Measurements from ENCODE around the gene SLC9A7.

SLC9A7 gene

GRCh38 chrX:46645614-46646013 is 113.3 kb downstream of the SLC9A7 start:
- no peak for TF ChIP-seq TAF1 (IDR thresholded peaks at IDR 0.05; ENCODE audit: borderline replicate concordance, insufficient read depth, low read length)
- no peak for TF ChIP-seq POLR2AphosphoS5 (IDR thresholded peaks at IDR 0.05; ENCODE audit: low read depth, low read length)
- TF ChIP-seq FOXP2 (optimal IDR thresholded peaks at IDR 0.05; ENCODE audit: borderline replicate concordance, extremely low read depth, extremely low read length, insufficient read depth), result no peak
- no peak for TF ChIP-seq SIN3A (IDR thresholded peaks at IDR 0.05; ENCODE audit: borderline replicate concordance, insufficient read depth, low read length)
- no peak for TF ChIP-seq REST (IDR thresholded peaks at IDR 0.05; ENCODE audit: insufficient read depth in 1 of 2, low read depth in 2 of 2, low read length in 2 of 2)

DNA sequence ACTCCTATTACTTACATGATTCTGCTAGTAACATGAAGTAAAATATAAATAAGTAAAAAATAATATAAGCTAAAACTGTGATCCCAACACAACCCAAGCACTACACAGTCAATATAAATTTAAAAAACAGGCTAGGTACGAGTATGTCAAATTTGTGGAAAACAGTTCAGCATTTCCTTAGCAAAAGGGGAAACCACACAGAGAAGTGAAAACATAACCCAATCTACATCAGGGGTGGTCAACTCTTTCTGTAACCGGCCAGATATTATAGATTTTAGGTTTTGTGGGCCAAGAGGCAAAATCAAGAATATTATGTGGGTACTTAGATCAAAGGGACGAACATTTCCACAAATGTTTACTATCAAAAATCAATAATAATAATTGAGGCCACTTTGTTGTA is 115.3 kb downstream of the SLC9A7 start:
- TF ChIP-seq SIN3A (IDR thresholded peaks at IDR 0.05; ENCODE audit: borderline replicate concordance, insufficient read depth, low read length) (no peak), REST (IDR thresholded peaks at IDR 0.05; ENCODE audit: insufficient read depth in 1 of 2, low read depth in 2 of 2, low read length in 2 of 2) (no peak), TAF1 (IDR thresholded peaks at IDR 0.05; ENCODE audit: borderline replicate concordance, insufficient read depth, low read length) (no peak), POLR2AphosphoS5 (IDR thresholded peaks at IDR 0.05; ENCODE audit: low read depth, low read length) (no peak)

GRCh38 chrX:46642145-46642544 is 116.8 kb downstream of the SLC9A7 start:
- TF ChIP-seq TAF1 (IDR thresholded peaks at IDR 0.05; ENCODE audit: borderline replicate concordance, insufficient read depth, low read length) (no peak), SIN3A (IDR thresholded peaks at IDR 0.05; ENCODE audit: borderline replicate concordance, insufficient read depth, low read length) (no peak), POLR2AphosphoS5 (IDR thresholded peaks at IDR 0.05; ENCODE audit: low read depth, low read length) (no peak), FOXP2 (optimal IDR thresholded peaks at IDR 0.05; ENCODE audit: borderline replicate concordance, extremely low read depth, extremely low read length, insufficient read depth) (no peak), REST (IDR thresholded peaks at IDR 0.05; ENCODE audit: insufficient read depth in 1 of 2, low read depth in 2 of 2, low read length in 2 of 2) (no peak)

DNA sequence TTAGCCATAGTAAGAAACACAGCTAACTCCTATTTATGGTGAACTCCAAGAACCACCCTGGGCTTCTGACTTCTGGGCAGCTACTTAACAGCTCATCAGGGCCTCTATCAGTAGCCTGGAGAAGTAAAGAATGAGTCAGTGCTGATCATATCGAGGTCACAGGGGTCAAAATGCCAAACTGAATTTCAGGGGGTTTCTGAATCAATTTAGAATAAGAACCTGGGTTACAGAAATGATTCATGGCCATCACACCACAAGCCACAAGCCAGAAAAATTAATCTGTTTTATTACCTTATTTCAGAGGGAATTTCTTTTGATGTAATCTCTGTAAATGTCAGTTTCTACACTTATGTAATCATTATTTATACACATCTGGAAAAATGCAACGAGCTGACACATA is 121.0 kb downstream of the SLC9A7 start:
- TF ChIP-seq TAF1 (IDR thresholded peaks at IDR 0.05; ENCODE audit: borderline replicate concordance, insufficient read depth, low read length) (no peak), FOXP2 (optimal IDR thresholded peaks at IDR 0.05; ENCODE audit: borderline replicate concordance, extremely low read depth, extremely low read length, insufficient read depth) (no peak), REST (IDR thresholded peaks at IDR 0.05; ENCODE audit: insufficient read depth in 1 of 2, low read depth in 2 of 2, low read length in 2 of 2) (no peak), SIN3A (IDR thresholded peaks at IDR 0.05; ENCODE audit: borderline replicate concordance, insufficient read depth, low read length) (no peak), POLR2AphosphoS5 (IDR thresholded peaks at IDR 0.05; ENCODE audit: low read depth, low read length) (no peak)

DNA sequence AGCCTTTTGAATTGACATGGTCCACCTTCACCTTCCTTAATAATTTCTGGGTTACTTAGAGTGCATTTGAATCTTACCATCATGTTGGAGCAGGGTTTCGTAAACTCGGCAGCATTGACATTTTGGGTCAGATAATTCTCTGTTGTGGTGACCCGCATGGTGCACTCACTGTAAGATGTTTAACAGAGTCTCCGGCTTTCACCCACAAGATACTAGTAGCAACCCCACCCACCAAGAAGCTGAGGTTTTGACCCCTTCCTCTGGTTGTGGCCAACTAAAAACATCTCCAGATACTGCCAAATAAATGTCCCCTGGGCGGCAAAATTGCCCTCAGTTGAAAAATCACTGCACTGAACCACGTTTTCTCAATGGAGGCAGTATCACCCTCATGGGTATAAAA is 122.7 kb downstream of the SLC9A7 start:
- TF ChIP-seq REST (IDR thresholded peaks at IDR 0.05; ENCODE audit: insufficient read depth in 1 of 2, low read depth in 2 of 2, low read length in 2 of 2) (no peak), POLR2AphosphoS5 (IDR thresholded peaks at IDR 0.05; ENCODE audit: low read depth, low read length) (no peak), FOXP2 (optimal IDR thresholded peaks at IDR 0.05; ENCODE audit: borderline replicate concordance, extremely low read depth, extremely low read length, insufficient read depth) (no peak)
